OCI-M2 (cell line): ENCODE results near the gene HABP2.

Source experiments
- DNase-seq: peaks from one replicate; lab custom pipeline; 2025; ENCODE audit not compliant: unreplicated experiment; lab: John Stamatoyannopoulos, UW

The HABP2 gene

DNA sequence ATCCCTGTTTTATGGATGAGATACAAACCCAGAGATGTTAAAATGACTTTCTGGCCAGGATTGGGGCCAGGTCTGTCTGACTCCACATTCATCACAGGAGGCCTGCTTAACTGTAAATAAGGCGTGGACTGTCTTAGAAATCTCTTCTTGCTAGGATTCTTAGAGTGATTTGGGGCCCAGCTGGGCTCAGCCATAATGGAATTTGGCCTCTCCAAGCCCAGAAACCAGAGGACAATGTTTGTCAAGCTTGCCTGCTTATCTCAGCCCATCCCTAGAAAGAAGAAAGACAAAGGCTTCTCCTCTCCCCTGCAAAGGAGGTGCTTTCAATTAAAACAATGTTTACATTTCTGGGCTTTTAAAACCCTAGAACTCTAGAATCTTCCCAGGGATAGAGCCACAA lies 2.9 kb downstream of the HABP2 start:
- DNase-seq = no peak

DNA sequence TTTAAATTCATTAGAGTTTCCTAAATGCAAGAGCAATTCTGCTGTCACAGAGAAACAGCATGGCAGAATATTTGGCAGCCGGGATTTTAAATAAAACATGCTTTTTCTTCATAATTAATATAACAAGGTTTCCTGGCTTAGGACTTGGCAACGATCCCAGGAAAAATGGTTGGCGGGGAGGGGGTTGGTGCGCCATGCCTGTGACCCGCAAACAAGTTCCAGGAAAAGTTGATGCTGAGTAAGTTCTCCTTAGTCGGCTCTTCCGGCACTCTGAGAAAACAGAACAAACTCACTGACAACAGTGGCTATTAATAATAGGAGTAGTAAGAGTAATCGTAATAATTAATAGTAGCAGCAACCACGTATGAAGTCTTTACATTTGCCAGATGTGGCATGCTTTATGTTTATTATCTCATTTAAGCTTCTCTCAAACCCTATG lies 4.6 kb downstream of the HABP2 start:
- DNase-seq = no peak

- DNase-seq = no peak
Observed at GRCh38 chr10:113557903-113558321, 5.1 kb downstream of the HABP2 start.

DNA sequence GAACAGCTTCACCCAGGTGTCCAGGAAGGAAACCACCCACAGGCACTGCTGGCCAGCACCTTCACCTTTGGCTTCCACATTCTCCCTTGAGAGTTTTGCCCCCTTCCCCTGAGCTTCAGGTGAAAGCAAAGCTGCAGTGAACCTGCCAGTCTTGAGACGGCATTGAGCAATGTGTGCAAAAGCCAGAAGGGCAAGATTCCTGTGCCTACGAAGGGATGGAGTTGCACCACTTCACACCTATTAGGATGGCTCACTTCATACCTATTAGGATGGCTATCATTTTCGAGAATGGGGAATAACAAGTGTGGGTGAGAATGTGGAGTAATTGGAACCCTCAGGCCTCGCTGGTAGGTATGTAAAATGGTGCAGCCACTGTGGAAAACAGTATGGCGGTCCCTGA lies 7.2 kb downstream of the HABP2 start:
- DNase-seq = no peak

DNA sequence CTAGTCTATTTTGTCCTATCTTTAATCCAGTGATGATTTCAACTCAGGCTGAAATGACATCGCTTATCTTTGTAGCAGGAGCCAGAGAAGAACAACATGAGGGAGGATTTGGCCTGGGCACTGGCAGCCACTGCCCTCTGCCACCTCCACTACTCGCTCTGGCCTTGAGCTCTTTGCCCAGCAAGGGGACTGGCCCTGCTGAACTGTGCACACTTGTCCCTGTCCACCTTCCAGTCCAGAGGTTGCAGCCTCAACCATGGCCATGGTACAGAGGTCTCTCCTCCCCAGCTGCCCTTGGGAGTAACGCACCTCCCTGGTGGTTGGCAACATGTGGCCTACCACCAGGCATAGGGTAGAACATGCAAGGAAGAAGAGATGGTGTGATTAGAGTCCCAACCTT lies 8.4 kb downstream of the HABP2 start:
- no peak for DNase-seq

DNA sequence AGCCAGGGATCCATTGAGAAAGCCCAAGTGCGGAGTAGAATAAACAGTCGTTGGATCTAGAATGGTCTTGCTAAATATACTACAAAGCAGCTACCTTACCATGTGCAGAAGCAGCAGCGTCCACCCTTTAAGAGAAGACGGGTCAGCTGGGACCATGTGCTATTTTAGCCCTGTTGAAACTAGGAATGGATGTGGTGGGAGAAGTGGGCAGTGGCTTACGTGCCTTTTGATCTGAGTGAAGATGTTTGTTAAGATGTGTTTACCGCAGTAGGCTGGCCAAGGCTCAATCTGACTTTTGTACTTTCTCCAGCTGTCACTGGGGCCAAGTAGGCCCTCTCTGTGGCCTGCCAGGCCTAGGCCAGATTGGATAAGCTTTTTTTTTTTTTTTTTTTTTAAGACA lies 9.2 kb downstream of the HABP2 start:
- no peak for DNase-seq

- no peak for DNase-seq
Observed at GRCh38 chr10:113562704-113563103, 9.9 kb downstream of the HABP2 start.

- DNase-seq = no peak
Observed at GRCh38 chr10:113563306-113564088, 10.6 kb downstream of the HABP2 start.

- DNase-seq = no peak
Observed at GRCh38 chr10:113565364-113565763, 12.5 kb downstream of the HABP2 start.

DNA sequence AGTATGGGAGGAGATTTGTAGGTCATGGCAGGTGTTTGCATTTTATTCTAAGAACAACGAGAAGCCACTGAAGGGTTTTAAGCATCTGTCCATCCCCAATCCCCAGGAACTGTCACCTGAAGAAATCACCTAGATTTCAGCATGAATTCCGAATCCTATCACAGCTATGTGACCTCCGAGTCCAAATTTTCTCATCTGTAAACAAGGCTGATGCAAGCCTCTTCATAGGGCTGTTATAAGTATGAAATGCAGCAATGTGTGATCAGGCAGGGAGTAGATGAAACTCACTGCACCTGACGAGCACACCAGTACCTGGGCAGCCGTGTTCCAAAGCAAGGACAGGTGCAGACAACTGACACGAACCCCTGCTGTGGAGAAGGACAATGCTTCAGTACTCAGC lies 14.0 kb downstream of the HABP2 start:
- DNase-seq = no peak

DNA sequence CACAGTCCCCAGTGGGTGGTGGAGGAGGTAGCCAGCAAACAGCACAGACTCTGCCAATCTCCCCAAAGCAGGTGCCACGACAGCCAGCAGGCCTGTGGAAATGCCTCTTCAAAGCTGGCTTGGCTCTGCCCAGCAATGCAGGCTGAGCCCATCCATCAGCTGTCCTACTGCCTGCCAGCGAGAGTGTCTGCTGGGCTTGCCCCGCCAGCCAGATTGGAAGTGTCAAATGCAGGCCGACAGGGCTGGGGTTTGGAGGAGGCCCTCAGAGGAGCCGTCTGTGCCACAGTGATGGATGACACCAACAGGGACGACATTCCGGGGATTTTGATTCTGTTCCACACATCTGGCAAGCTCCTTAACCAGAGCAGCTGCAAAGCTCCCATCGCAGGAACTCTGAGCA lies 16.7 kb downstream of the HABP2 start:
- DNase-seq = no peak

GRCh38 chr10:113572520-113573290 lies 19.9 kb downstream of the HABP2 start:
- DNase-seq = no peak

GRCh38 chr10:113573368-113573767 lies 20.5 kb downstream of the HABP2 start:
- no peak for DNase-seq

GRCh38 chr10:113576852-113577251 lies 24.0 kb downstream of the HABP2 start:
- no peak for DNase-seq

DNA sequence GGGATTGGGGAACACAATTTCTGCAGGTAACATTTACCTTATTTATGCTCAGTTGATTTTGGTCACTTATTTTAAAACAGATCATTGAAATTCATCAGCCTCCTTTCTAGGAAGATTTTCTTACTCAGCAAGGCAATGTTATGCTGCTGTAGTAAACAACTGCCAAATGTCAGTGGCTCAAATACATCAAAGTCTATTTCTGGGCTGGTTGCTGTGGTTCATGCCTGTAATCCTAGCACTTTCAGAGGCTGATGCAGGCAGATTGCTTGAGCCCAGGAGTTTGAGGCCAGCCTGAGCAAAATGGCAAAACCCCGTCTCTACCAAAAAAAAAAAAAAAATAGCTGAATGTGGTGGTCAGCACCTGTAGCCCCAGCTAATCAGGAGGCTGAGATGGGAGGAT lies 25.9 kb downstream of the HABP2 start:
- DNase-seq = no peak

- DNase-seq = no peak
Observed at GRCh38 chr10:113581092-113581491, 28.2 kb downstream of the HABP2 start.

DNA sequence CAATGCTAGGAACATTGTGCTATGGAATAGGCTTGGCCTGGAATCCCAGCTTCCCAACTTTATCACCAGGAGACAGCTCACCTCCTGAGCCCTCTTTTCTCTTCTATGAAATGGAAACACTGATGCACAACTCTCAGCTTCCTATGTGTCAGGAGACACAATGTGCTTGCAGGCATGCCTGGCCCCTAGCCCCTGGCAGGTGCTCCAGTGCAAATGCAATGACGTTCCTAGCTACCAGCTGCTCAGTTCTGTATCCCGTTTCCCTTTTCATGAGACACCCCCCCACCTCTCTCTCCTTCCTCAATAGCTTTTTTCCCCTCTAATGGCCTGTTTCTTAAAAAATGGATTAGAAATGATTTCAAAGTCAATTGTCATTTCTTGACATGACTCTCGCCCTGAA lies 30.7 kb downstream of the HABP2 start:
- DNase-seq = no peak

DNA sequence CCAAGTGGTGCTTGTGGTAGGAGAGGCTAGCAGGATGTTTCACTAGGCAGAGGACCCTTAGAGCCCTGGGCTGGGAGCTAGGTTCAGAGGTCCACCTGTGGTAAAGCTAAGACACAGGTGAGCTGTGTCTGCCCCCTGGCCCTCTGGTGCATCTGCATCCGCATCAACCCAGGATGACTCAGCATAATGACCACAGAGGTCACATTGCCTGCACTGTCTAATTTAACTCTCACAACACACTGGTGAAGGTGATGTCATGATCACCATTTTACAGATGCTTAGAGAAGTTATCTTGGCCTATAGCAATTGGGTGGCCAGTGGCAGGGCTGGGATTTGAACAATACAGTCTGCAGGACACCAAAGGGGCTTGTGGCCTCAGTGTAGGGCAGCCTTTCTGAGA lies 33.1 kb downstream of the HABP2 start:
- DNase-seq = no peak

DNA sequence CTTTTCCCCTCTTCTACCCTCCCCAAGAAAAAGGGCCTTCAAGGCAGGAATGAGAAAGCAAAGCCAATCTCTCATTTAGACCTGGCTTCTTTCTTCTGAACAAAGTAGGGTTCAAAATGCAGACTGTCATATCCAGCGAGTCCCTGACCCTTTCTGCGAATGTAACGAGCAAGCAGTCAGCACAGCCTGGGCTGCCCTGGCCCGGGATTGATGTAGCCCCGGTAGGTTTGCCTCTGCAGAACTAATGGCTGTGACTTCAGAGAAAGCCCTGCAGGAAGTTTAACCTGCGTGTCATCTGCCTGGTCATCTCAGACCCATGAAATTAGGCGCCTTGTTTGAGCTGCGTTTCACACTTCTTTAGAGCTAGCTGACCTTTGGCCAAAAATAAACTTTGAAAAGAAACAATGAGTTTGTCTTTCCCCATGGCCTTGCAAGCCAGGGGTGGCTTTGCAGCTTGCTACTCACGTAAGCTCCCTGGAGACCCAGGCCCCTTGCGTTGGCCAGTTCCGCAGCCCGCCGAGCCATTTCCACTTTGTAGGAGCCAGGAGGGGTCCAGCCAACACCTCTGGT lies 36.4 kb downstream of the HABP2 start:
- no peak for DNase-seq

DNA sequence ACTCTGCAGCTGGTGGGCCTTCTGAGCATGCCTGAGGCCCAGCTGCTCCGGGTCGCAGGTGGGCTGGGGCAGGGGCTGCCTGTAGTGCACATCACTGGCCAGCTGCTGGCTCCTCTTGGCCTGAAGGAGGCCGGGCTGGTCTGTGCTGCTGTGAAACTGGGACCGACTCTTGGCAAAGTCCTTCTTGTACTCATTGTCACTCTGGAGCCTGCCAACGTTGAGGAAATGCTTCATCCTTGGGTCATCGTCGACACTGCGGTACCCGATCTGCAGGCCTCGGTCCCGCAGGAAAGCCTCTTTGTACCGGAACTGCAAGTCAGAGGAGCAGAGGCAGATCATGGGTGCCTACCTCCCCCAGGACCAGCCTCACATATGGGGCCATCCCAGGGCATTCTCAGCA lies 37.7 kb downstream of the HABP2 start:
- no peak for DNase-seq

DNA sequence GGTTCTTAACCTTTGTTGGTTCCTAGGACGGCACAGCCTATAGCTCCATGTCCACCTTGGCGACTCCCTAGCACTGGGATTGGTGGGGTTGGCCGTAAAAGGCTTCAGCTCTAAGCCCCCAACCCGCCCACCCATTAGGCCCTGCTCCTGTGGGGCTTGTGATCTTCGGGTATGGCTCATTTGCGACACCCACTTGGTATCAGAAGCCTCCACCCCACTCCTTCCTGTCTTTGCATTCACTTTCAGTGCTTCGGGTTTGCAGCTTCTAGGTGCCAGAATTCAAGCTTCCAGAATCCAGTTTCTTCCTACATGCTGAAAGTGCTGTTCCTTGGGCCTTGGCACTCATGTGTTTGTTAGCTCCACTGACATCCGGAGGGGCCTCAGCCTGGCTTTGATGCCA lies 39.5 kb downstream of the HABP2 start:
- no peak for DNase-seq

GRCh38 chr10:113594652-113595051 lies 41.8 kb downstream of the HABP2 start:
- no peak for DNase-seq
